ENCODE results near the gene TSSK6. TPM values are rescaled to one million over a fixed set of nuclear protein-coding genes. Genes with fewer than 3 reads are reported as not detected.
A peak's percentile ranks its signal among the peaks of the same experiment; 100 is the strongest.

TSSK6 gene
- total and polyA plus RNA-seq, 3 donors from 2014 or later: 117 to 722 (median 125) TPM

- Histone ChIP-seq H3K27ac (no peak overlapping the region), H3K4me1 (peaks cover 15% of the 10 kb centered on the region), H3K9me3 (no peaks in the 10 kb centered on the region), H3K27me3 (no peaks in the 10 kb centered on the region), H3K36me3 (ENCODE audit: low read depth, missing control alignments) (no peaks in the 10 kb centered on the region), H3K4me3 (peak overlapping the region in 1 of 2 donors; percentile 52)
- intact Hi-C loops (cut with DNase I; ENCODE audit: low total_unique reads): no loop called here
- TF ChIP-seq, protein P1, sequence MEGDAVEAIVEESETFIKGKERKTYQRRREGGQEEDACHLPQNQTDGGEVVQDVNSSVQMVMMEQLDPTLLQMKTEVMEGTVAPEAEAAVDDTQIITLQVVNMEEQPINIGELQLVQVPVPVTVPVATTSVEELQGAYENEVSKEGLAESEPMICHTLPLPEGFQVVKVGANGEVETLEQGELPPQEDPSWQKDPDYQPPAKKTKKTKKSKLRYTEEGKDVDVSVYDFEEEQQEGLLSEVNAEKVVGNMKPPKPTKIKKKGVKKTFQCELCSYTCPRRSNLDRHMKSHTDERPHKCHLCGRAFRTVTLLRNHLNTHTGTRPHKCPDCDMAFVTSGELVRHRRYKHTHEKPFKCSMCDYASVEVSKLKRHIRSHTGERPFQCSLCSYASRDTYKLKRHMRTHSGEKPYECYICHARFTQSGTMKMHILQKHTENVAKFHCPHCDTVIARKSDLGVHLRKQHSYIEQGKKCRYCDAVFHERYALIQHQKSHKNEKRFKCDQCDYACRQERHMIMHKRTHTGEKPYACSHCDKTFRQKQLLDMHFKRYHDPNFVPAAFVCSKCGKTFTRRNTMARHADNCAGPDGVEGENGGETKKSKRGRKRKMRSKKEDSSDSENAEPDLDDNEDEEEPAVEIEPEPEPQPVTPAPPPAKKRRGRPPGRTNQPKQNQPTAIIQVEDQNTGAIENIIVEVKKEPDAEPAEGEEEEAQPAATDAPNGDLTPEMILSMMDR (IDR thresholded peaks at IDR 0.05): no peak
- TF ChIP-seq POLR2A (IDR thresholded peaks at IDR 0.05): no peak
- no peak for DNase-seq
- 43 to 51% methylated on average over 28 to 59 of the region's 59 CpGs for WGBS, 2 donors
Observed at GRCh38 chr19:19537075-19538048, 22.0 kb upstream of the TSSK6 start.

DNA sequence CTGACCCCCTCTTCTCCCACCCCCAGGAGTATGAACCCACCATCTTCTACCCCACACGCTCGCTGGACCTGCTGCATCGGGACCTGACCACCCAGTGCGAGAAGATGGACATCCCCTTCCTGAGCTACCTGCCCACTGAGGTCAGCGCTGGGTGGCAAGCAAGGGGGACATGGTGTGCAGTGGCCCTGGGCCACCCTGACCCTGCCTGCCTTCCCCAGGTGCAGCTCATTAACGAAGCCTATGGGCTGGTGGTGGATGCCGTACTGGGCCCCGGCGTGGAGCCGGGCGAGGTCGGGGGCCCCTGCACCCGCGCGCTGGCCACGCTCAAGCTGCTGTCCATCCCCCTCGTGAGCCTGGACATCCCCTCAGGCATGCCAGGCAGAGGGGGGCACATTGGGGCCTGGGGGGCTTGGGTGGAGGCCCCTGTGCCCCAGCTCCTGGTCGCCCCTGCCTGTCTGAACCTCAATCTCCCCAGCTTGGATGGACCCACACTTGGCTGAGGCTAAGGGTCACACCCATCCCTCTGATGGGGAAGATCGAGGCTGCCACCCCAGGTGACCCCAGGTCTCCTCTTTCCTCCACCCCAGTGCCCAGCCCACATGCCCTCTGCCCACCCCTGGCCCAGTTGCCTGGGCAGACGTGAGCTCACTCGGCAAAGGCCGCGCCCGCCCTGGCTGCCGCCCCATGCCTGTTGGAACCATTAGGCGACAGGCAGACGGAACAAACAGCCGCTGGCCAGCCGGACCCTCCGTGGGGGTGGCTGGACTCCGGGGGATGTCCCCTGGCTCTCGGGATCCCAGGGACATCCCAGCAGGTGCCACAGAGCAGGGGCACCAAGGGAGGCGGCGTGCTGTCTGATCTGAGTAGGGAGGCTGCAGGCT lies 20.2 kb upstream of the TSSK6 start:
- Histone ChIP-seq H3K4me1 (peaks cover 19% of the 10 kb centered on the region), H3K36me3 (ENCODE audit: low read depth, missing control alignments) (no peaks in the 10 kb centered on the region), H3K27me3 (no peaks in the 10 kb centered on the region), H3K27ac (no peak overlapping the region), H3K9me3 (no peaks in the 10 kb centered on the region), H3K4me3 (no peak overlapping the region)
- 83 to 94% methylated on average over 2 to 34 of the region's 34 CpGs for WGBS, 2 donors
- TF ChIP-seq POLR2A (IDR thresholded peaks at IDR 0.05): no peak
- TF ChIP-seq, protein P1 (IDR thresholded peaks at IDR 0.05): no peak
- intact Hi-C loops (cut with DNase I; ENCODE audit: low total_unique reads): no loop called here
- DNase-seq: no peak

DNA sequence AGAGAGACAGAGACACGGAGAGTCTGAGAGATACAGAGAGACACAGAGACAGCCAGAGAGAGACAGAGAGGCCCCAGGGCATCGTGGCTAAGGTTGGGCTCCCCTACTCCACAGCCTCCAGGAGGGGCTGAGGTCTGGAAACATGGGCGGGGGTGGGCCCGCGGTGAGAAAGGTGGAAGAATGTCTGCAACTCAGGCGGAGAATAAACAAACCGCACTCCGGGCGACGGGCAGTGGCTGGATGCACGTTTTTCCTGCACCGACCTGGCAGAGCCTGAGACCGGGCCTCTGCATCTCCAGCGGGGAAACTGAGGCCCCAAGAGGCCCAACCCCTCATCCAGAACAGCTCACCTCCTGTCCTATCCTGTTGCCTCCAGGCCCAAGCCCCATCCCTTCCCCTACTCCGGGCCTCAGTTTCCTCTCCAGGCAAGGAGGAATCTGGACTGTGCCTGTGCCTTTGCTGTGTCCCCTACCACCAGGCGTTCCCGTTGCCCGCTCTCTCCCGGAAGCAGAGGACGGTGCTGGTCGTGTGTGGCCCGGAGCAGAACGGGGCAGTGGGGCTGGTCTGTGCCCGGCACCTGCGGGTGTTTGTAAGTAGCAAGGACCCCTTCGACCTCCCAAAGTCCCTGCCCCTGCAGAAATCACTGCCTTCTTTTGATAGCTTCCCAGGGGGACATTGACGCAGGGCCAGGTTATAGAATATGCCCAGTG lies 19.4 kb upstream of the TSSK6 start:
- TF ChIP-seq, protein P1 (IDR thresholded peaks at IDR 0.05): no peak
- TF ChIP-seq POLR2A (IDR thresholded peaks at IDR 0.05): no peak
- no peak for DNase-seq
- intact Hi-C loops (cut with DNase I; ENCODE audit: low total_unique reads): loop anchor here (5.0 kb wide), 1 partner anchor 113 kb away; no protein-coding TSS in a partner anchor
- Histone ChIP-seq H3K36me3 (ENCODE audit: low read depth, missing control alignments) (no peaks in the 10 kb centered on the region), H3K9me3 (no peaks in the 10 kb centered on the region), H3K4me1 (peaks cover 22% of the 10 kb centered on the region), H3K27me3 (no peaks in the 10 kb centered on the region), H3K4me3 (no peak overlapping the region), H3K27ac (no peak overlapping the region)
- 80 to 87% methylated on average over 19 to 27 of the region's 27 CpGs for WGBS, 2 donors

DNA sequence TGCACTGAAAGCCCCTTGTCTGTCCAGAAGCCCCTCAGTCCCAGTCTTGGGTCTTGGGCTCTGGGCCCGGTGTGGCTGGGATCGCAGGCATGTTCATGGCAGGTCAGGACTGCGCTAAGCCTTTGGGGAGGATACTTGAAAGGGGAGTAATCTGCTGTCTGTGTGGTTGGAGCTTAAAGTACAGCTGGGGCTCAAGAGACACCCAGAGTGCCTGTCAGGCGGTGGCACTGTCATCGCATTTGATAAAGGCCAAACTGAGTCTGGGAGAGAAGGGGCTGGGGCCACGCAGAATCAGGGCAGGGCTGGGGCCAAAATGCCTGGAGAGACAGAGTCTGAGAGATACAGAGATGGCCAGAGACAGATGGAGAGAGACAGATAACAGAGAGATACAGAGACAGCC lies 18.5 kb upstream of the TSSK6 start:
- 86 to 95% methylated on average over 6 of the region's 6 CpGs for WGBS, 2 donors
- no peak overlapping the region for H3K27ac ChIP-seq
- H3K27me3 ChIP-seq: no peaks in the 10 kb centered on the region
- H3K4me1 ChIP-seq: peaks cover 21% of the 10 kb centered on the region
- no peaks in the 10 kb centered on the region for H3K9me3 ChIP-seq
- intact Hi-C loops (cut with DNase I; ENCODE audit: low total_unique reads): loop anchor here (5.0 kb wide), 1 partner anchor 113 kb away; no protein-coding TSS in a partner anchor
- TF ChIP-seq, protein P1 (IDR thresholded peaks at IDR 0.05): no peak
- no peak for TF ChIP-seq POLR2A (IDR thresholded peaks at IDR 0.05)
- DNase-seq: no peak
- no peaks in the 10 kb centered on the region for H3K36me3 ChIP-seq (ENCODE audit: low read depth, missing control alignments)
- no peak overlapping the region for H3K4me3 ChIP-seq

Measured in testis (tissue), 3 donors.